K562 (cell line): ENCODE measurements around the gene SULT2B1. TPM values are rescaled to one million over a fixed set of nuclear protein-coding genes. Genes with fewer than 3 reads are reported as not detected.
A peak's percentile ranks its signal among the peaks of the same experiment; 100 is the strongest.

Experiments
- CBX1 ChIP-seq: sonication (generic); IDR thresholded peaks from 2 replicates; pipeline ENCODE4 v1.6.1; 2016; ENCODE audit warnings: antibody characterized with exemption, low read depth, mild to moderate bottlenecking
- FOXP1 ChIP-seq: sonication (generic); formaldehyde crosslinking; IDR thresholded peaks from 2 replicates; pipeline ENCODE4 v1.8.0; 2022; ENCODE audit warnings: mild to moderate bottlenecking, missing genetic modification reagents
- JUNB ChIP-seq: fragments of 450-650 bp; formaldehyde crosslinking; conservative IDR thresholded peaks from 2 replicates; pipeline ENCODE4 v1.4.0; 2020; ENCODE audit warnings: mild to moderate bottlenecking
- NCOA2 ChIP-seq, 2 experiments: fragments of 450-650 bp; IDR thresholded peaks; 2 replicates each; pipeline ENCODE4 v1.6.1; 2018; ENCODE audit warnings: mild to moderate bottlenecking in 2 of 2, moderate library complexity in 1 of 2; ENCODE audit not compliant: partially characterized antibody in 2 of 2
- NFE2L1 ChIP-seq: fragments of 450-650 bp; IDR thresholded peaks from 2 replicates; pipeline ENCODE4 v1.6.1; 2016; ENCODE audit warnings: missing genetic modification characterization, low read depth, mild to moderate bottlenecking, missing compliant biosample characterization, moderate library complexity, borderline replicate concordance
- NONO ChIP-seq, 2 experiments: fragments of 200-400 bp in 1 of 2; fragments of 450-650 bp in 1 of 2; formaldehyde crosslinking in 1 of 2; IDR thresholded peaks; 2 replicates each; pipeline ENCODE4 v1.6.1; 2017; ENCODE audit warnings: low read depth in 2 of 2, mild to moderate bottlenecking in 2 of 2, moderate library complexity in 2 of 2, low read length in 1 of 2
- RBM15 ChIP-seq: fragments of 200-400 bp; formaldehyde crosslinking; IDR thresholded peaks from 2 replicates; pipeline ENCODE4 v1.6.1; 2018; ENCODE audit warnings: mild to moderate bottlenecking, low read length, moderate library complexity; ENCODE audit not compliant: insufficient read depth
- RCOR1 ChIP-seq, 2 experiments: IDR thresholded peaks; 2 replicates each; pipeline ENCODE4 v1.6.1; 2012; ENCODE audit warnings: low read depth in 2 of 2, low read length in 2 of 2, borderline replicate concordance in 1 of 2, improper control_type of control experiment in 1 of 2
- TARDBP ChIP-seq: fragments of 450-650 bp; IDR thresholded peaks from 2 replicates; pipeline ENCODE4 v1.6.1; 2016
- ZNF766 ChIP-seq: fragments of 200-800 bp; sonication (Bioruptor generic); conservative IDR thresholded peaks from 2 replicates; pipeline ENCODE4 v1.6.1; 2016; ENCODE audit warnings: missing genetic modification characterization, missing compliant biosample characterization
- polyA plus RNA-seq, 8 experiments: library from polyadenylated mRNA; depleted of rRNA in 4 of 8; stranded (reverse) in 5 of 8; unstranded in 3 of 8; fragments of >200 nt; fragmentation: Nextera tagmentation in 2 of 8; fragmentation: Illumina TruSeq in 1 of 8; extraction: Ambion mirVana in 2 of 8; extraction: Trizol in 1 of 8; gene quantifications; 2 replicates each; pipeline versions ENCODE4 v1.2.1 to v1.2.3, GENCODE V29; 2011 to 2014; ENCODE audit warnings: inconsistent platforms in 1 of 8, missing spikeins in 1 of 8
- total RNA-seq, 7 experiments: library from RNA; depleted of rRNA in 6 of 7; stranded (reverse); fragments of >200 nt in 6 of 7; fragmentation: Illumina TruSeq in 2 of 7; extraction: Trizol in 2 of 7; gene quantifications; 2 replicates each; pipeline versions ENCODE4 v1.2.1 to v1.2.3, GENCODE V29; 2011 to 2021; ENCODE audit warnings: low replicate concordance in 1 of 7
- TF ChIP-seq, protein P1 (sequence below): sonication (generic); formaldehyde crosslinking; IDR thresholded peaks from 2 replicates; pipeline ENCODE4 v1.8.0; 2022; ENCODE audit warnings: missing genetic modification reagents, mild to moderate bottlenecking, borderline replicate concordance
- TF ChIP-seq, protein P2 (sequence below): fragments of 450-650 bp; IDR thresholded peaks from 2 replicates; pipeline ENCODE4 v1.6.1; 2016; ENCODE audit warnings: borderline replicate concordance
- TF ChIP-seq, protein P3 (sequence below), 3 experiments: IDR thresholded peaks in 2 of 3; conservative IDR thresholded peaks in 1 of 3; 2 replicates each; pipeline ENCODE4 v1.5.1; 2011 to 2012; ENCODE audit warnings: low read length in 3 of 3, mild to moderate bottlenecking in 3 of 3, control low read depth in 2 of 3, improper control_type of control experiment in 1 of 3, inconsistent platforms in 1 of 3, low read depth in 1 of 3, mixed read lengths in 1 of 3, moderate library complexity in 1 of 3; ENCODE audit not compliant: insufficient read depth in 2 of 3
- TF ChIP-seq, protein P4 (sequence below), 3 experiments: fragments of 200-800 bp in 1 of 3; fragments of 250-450 bp in 1 of 3; fragments of 450-650 bp in 1 of 3; sonication (Bioruptor Pico) in 1 of 3; sonication (Bioruptor generic) in 1 of 3; formaldehyde crosslinking in 1 of 3; IDR thresholded peaks; 2 replicates each; pipeline versions ENCODE4 v1.6.1 to v1.8.0; 2016 to 2022; ENCODE audit warnings: mild to moderate bottlenecking in 2 of 3, missing genetic modification characterization in 2 of 3, missing compliant biosample characterization in 1 of 3, moderate library complexity in 1 of 3

Gene SULT2B1
- total and polyA plus RNA-seq, 9 of the 15 experiments (the other 6 are each of a cell fraction or from before 2014, with no cell fraction given) = 0.09 to 0.62 (median 0.22) TPM; not detected in 2

DNA sequence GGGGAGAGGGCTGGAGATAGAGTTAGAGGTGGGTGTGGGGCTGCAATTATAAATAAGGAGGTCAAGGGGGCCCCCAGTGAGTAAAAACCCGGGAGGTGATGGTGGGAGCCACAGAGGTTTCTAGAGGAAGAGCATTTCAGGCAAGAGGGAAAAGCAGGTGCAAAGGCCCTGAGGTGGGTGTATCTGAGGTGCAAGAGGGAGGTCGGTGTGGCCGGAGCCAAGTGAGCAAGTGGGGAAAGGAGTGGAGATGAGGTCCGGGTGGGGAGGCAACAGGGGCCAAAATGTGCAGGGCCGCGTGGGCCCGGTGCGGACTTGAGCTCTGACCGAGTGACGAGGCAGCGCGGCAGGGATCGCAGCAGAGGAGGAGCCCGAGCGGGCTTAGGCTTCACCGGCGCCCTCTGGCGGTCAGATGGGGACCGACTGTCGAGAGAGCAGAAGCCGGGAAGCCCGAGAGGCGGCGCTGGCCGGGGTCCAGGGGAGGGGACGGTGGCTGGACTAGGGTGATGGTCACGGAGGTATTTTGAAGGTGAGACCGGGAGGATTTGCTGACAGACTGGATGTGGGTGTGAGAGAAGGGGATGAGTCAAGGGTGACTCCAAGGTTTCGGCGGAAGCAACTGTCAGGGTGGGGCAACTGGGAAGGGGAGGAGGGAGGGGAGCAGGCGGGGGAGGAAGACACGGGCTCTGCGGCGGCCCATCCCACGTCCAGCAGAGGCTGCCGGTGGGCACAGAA, 36.9 kb downstream of the SULT2B1 start (continued):
- TF ChIP-seq CBX1 (peak; percentile 97), NFE2L1 (tag) (no peak), RBM15 (no peak), TARDBP (peak; percentile 66; the same call in 1 of the 2 replicates), RCOR1 (IDR thresholded peaks at IDR 0.05; ENCODE audit: borderline replicate concordance in 1 of 2, low read depth in 2 of 2, low read length in 2 of 2) (peak; percentile 92 to 96), FOXP1 (CRISPR knock-in tag) (no peak), ZNF766 (CRISPR knock-in tag) (no peak), JUNB (CRISPR knock-in tag) (no peak), NONO (IDR thresholded peaks at IDR 0.05; ENCODE audit: low read depth in 2 of 2, low read length in 1 of 2) (peak in 1 of 2 experiments; percentile 59; a peak in 1 of 4 replicates), NCOA2 (IDR thresholded peaks at IDR 0.05; ENCODE audit: partially characterized antibody in 2 of 2) (no peak)
- TF ChIP-seq, protein P1, sequence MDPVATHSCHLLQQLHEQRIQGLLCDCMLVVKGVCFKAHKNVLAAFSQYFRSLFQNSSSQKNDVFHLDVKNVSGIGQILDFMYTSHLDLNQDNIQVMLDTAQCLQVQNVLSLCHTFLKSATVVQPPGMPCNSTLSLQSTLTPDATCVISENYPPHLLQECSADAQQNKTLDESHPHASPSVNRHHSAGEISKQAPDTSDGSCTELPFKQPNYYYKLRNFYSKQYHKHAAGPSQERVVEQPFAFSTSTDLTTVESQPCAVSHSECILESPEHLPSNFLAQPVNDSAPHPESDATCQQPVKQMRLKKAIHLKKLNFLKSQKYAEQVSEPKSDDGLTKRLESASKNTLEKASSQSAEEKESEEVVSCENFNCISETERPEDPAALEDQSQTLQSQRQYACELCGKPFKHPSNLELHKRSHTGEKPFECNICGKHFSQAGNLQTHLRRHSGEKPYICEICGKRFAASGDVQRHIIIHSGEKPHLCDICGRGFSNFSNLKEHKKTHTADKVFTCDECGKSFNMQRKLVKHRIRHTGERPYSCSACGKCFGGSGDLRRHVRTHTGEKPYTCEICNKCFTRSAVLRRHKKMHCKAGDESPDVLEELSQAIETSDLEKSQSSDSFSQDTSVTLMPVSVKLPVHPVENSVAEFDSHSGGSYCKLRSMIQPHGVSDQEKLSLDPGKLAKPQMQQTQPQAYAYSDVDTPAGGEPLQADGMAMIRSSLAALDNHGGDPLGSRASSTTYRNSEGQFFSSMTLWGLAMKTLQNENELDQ (CRISPR knock-in tag) = no peak; the same call in 1 of the 2 replicates
- TF ChIP-seq, protein P2, sequence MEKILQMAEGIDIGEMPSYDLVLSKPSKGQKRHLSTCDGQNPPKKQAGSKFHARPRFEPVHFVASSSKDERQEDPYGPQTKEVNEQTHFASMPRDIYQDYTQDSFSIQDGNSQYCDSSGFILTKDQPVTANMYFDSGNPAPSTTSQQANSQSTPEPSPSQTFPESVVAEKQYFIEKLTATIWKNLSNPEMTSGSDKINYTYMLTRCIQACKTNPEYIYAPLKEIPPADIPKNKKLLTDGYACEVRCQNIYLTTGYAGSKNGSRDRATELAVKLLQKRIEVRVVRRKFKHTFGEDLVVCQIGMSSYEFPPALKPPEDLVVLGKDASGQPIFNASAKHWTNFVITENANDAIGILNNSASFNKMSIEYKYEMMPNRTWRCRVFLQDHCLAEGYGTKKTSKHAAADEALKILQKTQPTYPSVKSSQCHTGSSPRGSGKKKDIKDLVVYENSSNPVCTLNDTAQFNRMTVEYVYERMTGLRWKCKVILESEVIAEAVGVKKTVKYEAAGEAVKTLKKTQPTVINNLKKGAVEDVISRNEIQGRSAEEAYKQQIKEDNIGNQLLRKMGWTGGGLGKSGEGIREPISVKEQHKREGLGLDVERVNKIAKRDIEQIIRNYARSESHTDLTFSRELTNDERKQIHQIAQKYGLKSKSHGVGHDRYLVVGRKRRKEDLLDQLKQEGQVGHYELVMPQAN = peak; percentile 88
- TF ChIP-seq, protein P3, sequence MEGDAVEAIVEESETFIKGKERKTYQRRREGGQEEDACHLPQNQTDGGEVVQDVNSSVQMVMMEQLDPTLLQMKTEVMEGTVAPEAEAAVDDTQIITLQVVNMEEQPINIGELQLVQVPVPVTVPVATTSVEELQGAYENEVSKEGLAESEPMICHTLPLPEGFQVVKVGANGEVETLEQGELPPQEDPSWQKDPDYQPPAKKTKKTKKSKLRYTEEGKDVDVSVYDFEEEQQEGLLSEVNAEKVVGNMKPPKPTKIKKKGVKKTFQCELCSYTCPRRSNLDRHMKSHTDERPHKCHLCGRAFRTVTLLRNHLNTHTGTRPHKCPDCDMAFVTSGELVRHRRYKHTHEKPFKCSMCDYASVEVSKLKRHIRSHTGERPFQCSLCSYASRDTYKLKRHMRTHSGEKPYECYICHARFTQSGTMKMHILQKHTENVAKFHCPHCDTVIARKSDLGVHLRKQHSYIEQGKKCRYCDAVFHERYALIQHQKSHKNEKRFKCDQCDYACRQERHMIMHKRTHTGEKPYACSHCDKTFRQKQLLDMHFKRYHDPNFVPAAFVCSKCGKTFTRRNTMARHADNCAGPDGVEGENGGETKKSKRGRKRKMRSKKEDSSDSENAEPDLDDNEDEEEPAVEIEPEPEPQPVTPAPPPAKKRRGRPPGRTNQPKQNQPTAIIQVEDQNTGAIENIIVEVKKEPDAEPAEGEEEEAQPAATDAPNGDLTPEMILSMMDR (IDR thresholded peaks at IDR 0.05 in 2 of 3, conservative IDR thresholded peaks at IDR 0.05 in 1 of 3; ENCODE audit: insufficient read depth in 2 of 3, low read depth in 1 of 3, low read length in 3 of 3) = peak; percentile 98 to 99 (median 99)
- TF ChIP-seq, protein P4, sequence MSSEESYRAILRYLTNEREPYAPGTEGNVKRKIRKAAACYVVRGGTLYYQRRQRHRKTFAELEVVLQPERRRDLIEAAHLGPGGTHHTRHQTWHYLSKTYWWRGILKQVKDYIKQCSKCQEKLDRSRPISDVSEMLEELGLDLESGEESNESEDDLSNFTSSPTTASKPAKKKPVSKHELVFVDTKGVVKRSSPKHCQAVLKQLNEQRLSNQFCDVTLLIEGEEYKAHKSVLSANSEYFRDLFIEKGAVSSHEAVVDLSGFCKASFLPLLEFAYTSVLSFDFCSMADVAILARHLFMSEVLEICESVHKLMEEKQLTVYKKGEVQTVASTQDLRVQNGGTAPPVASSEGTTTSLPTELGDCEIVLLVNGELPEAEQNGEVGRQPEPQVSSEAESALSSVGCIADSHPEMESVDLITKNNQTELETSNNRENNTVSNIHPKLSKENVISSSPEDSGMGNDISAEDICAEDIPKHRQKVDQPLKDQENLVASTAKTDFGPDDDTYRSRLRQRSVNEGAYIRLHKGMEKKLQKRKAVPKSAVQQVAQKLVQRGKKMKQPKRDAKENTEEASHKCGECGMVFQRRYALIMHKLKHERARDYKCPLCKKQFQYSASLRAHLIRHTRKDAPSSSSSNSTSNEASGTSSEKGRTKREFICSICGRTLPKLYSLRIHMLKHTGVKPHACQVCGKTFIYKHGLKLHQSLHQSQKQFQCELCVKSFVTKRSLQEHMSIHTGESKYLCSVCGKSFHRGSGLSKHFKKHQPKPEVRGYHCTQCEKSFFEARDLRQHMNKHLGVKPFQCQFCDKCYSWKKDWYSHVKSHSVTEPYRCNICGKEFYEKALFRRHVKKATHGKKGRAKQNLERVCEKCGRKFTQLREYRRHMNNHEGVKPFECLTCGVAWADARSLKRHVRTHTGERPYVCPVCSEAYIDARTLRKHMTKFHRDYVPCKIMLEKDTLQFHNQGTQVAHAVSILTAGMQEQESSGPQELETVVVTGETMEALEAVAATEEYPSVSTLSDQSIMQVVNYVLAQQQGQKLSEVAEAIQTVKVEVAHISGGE (CRISPR knock-in tag; IDR thresholded peaks at IDR 0.05) = 0 out of 6 replicates have a peak, but pooled peaks of 1 of the 3 experiments have one; percentile 61
